SK-N-SH treated with all-trans-retinoic acid at 6 μM for 48 hours (cell line): Measurements from ENCODE around the gene S100PBP.

ENCODE experiments used
- ATAC-seq: fragments of 200-7000 bp; cut with Tn5 transposase; 3 replicates; pipeline ENCODE4 v1.9.1; 2020; ENCODE audit warnings: mild to moderate bottlenecking, moderate library complexity
- ARNTL ChIP-seq: fragments of 450-650 bp; formaldehyde crosslinking; IDR thresholded peaks from 2 replicates; pipeline ENCODE4 v1.5.0; 2020; ENCODE audit warnings: low read depth, mild to moderate bottlenecking, moderate library complexity, borderline replicate concordance
- BACH2 ChIP-seq: fragments of 250-450 bp; sonication (Bioruptor Pico); IDR thresholded peaks from 2 replicates; pipeline ENCODE4 v1.9.0; 2021; ENCODE audit warnings: mild to moderate bottlenecking, borderline replicate concordance
- CSDC2 ChIP-seq: fragments of 250-450 bp; sonication (Bioruptor Pico); IDR thresholded peaks from 2 replicates; pipeline ENCODE4 v1.5.0; 2020; ENCODE audit warnings: mild to moderate bottlenecking, moderate library complexity
- ESRRG ChIP-seq: fragments of 250-450 bp; sonication (Bioruptor Pico); IDR thresholded peaks from 2 replicates; pipeline ENCODE4 v1.6.1; 2021; ENCODE audit warnings: mild to moderate bottlenecking
- GLIS3 ChIP-seq: fragments of 250-450 bp; sonication (Bioruptor Pico); IDR thresholded peaks from 2 replicates; pipeline ENCODE4 v1.5.0; 2020; ENCODE audit warnings: mild to moderate bottlenecking, moderate library complexity
- ISL1 ChIP-seq: fragments of 250-450 bp; sonication (Bioruptor Pico); IDR thresholded peaks from 2 replicates; pipeline ENCODE4 v2.1.2; 2022; ENCODE audit warnings: mild to moderate bottlenecking, moderate library complexity
- OSR1 ChIP-seq: fragments of 250-450 bp; sonication (Bioruptor Pico); IDR thresholded peaks from 2 replicates; pipeline ENCODE4 v1.8.0; 2022; ENCODE audit warnings: moderate library complexity, mild to moderate bottlenecking, inconsistent platforms
- PPARA ChIP-seq: fragments of 250-450 bp; sonication (Bioruptor Pico); IDR thresholded peaks from 2 replicates; pipeline ENCODE4 v1.5.0; 2020; ENCODE audit warnings: mild to moderate bottlenecking, borderline replicate concordance
- RARB ChIP-seq: fragments of 250-450 bp; sonication (Bioruptor Pico); IDR thresholded peaks from 2 replicates; pipeline ENCODE4 v1.8.0; 2021; ENCODE audit warnings: mild to moderate bottlenecking, moderate library complexity
- SNAI2 ChIP-seq: fragments of 250-450 bp; sonication (Bioruptor Pico); IDR thresholded peaks from 2 replicates; pipeline ENCODE4 v1.5.0; 2020; ENCODE audit warnings: mild to moderate bottlenecking, moderate library complexity
- TCF4 ChIP-seq: fragments of 250-450 bp; sonication (Bioruptor Pico); IDR thresholded peaks from 2 replicates; pipeline ENCODE4 v1.8.0; 2021; ENCODE audit warnings: mild to moderate bottlenecking, moderate library complexity, borderline replicate concordance
- TOX ChIP-seq: fragments of 250-450 bp; sonication (Bioruptor Pico); IDR thresholded peaks from 2 replicates; pipeline ENCODE4 v1.8.0; 2021; ENCODE audit warnings: mild to moderate bottlenecking, moderate library complexity, borderline replicate concordance
- ZC3H10 ChIP-seq: fragments of 250-450 bp; sonication (Bioruptor Pico); IDR thresholded peaks from 2 replicates; pipeline ENCODE4 v1.5.1; 2021; ENCODE audit warnings: mild to moderate bottlenecking, moderate library complexity
- ZFP3 ChIP-seq: fragments of 250-450 bp; sonication (Bioruptor Pico); IDR thresholded peaks from 2 replicates; pipeline ENCODE4 v1.5.0; 2020; ENCODE audit warnings: mild to moderate bottlenecking, moderate library complexity
- ZFP30 ChIP-seq: fragments of 450-650 bp; formaldehyde crosslinking; IDR thresholded peaks from 2 replicates; pipeline ENCODE4 v1.5.0; 2022; ENCODE audit warnings: mild to moderate bottlenecking, moderate library complexity
- ZNF565 ChIP-seq: fragments of 450-650 bp; formaldehyde crosslinking; conservative IDR thresholded peaks from 2 replicates; pipeline ENCODE4 v1.5.0; 2020; ENCODE audit warnings: low read depth, mild to moderate bottlenecking, moderate library complexity
- ZNF70 ChIP-seq: fragments of 450-650 bp; formaldehyde crosslinking; IDR thresholded peaks from 2 replicates; pipeline ENCODE4 v1.5.0; 2020; ENCODE audit warnings: mild to moderate bottlenecking, moderate library complexity
- ZNF8 ChIP-seq: fragments of 450-650 bp; formaldehyde crosslinking; IDR thresholded peaks from 2 replicates; pipeline ENCODE4 v1.5.0; 2020; ENCODE audit warnings: mild to moderate bottlenecking, moderate library complexity
- TF ChIP-seq, protein P1 (sequence below): fragments of 250-450 bp; sonication (Bioruptor Pico); IDR thresholded peaks from 2 replicates; pipeline ENCODE4 v1.8.0; 2020; ENCODE audit warnings: mild to moderate bottlenecking, moderate library complexity, borderline replicate concordance
- TF ChIP-seq, protein P2 (sequence below): fragments of 250-450 bp; sonication (Bioruptor Pico); IDR thresholded peaks from 2 replicates; pipeline ENCODE4 v1.5.1; 2021; ENCODE audit warnings: mild to moderate bottlenecking, moderate library complexity
- TF ChIP-seq, protein P3 (sequence below): fragments of 250-450 bp; sonication (Bioruptor Pico); IDR thresholded peaks from 2 replicates; pipeline ENCODE4 v1.5.1; 2020; ENCODE audit warnings: low read depth, mild to moderate bottlenecking, moderate library complexity
- TF ChIP-seq, protein P4 (sequence below): fragments of 250-450 bp; sonication (Bioruptor Pico); IDR thresholded peaks from 2 replicates; pipeline ENCODE4 v1.8.0; 2021; ENCODE audit warnings: low read depth, mild to moderate bottlenecking, moderate library complexity, borderline replicate concordance

Gene S100PBP

DNA sequence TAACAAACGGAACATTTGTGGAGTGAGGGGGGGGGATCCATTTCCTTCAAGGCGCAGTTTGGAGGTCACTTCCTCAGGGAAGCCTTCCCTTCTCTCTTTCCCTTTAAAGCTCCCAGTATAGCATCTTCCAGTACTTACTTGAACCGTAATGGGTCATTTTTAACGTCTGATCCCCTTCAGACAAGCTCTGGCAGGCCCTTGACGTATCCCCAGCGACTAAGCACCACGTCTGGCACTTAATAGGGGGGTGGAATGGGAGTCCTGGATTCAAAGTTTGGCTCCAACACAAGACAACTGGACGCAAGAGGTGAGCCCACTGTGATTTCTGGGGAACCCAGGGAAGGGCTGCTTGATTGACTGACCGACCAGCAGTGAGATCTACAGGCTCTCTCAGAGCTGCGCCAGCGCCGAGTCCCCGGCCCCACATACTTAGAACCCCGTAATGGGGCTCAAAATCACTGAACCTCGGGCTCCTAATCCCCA lies 736 bp upstream of the S100PBP start:
- ATAC-seq: peak; percentile 22
- no peak for TF ChIP-seq TOX (CRISPR knock-in tag)
- no peak for TF ChIP-seq TCF4 (CRISPR knock-in tag)
- TF ChIP-seq GLIS3 (CRISPR knock-in tag): no peak
- TF ChIP-seq OSR1 (CRISPR knock-in tag): no peak
- TF ChIP-seq, protein P1, sequence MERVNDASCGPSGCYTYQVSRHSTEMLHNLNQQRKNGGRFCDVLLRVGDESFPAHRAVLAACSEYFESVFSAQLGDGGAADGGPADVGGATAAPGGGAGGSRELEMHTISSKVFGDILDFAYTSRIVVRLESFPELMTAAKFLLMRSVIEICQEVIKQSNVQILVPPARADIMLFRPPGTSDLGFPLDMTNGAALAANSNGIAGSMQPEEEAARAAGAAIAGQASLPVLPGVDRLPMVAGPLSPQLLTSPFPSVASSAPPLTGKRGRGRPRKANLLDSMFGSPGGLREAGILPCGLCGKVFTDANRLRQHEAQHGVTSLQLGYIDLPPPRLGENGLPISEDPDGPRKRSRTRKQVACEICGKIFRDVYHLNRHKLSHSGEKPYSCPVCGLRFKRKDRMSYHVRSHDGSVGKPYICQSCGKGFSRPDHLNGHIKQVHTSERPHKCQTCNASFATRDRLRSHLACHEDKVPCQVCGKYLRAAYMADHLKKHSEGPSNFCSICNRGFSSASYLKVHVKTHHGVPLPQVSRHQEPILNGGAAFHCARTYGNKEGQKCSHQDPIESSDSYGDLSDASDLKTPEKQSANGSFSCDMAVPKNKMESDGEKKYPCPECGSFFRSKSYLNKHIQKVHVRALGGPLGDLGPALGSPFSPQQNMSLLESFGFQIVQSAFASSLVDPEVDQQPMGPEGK: no peak
- TF ChIP-seq CSDC2 (CRISPR knock-in tag): no peak
- TF ChIP-seq ZNF70 (CRISPR knock-in tag): no peak
- TF ChIP-seq ZFP30 (CRISPR knock-in tag): no peak
- TF ChIP-seq SNAI2 (CRISPR knock-in tag): no peak
- no peak for TF ChIP-seq ZC3H10 (CRISPR knock-in tag)
- no peak for TF ChIP-seq RARB (CRISPR knock-in tag)
- TF ChIP-seq ESRRG (CRISPR knock-in tag): no peak
- no peak for TF ChIP-seq ZNF8
- TF ChIP-seq, protein P2, sequence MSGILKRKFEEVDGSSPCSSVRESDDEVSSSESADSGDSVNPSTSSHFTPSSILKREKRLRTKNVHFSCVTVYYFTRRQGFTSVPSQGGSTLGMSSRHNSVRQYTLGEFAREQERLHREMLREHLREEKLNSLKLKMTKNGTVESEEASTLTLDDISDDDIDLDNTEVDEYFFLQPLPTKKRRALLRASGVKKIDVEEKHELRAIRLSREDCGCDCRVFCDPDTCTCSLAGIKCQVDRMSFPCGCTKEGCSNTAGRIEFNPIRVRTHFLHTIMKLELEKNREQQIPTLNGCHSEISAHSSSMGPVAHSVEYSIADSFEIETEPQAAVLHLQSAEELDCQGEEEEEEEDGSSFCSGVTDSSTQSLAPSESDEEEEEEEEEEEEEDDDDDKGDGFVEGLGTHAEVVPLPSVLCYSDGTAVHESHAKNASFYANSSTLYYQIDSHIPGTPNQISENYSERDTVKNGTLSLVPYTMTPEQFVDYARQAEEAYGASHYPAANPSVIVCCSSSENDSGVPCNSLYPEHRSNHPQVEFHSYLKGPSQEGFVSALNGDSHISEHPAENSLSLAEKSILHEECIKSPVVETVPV: no peak

DNA sequence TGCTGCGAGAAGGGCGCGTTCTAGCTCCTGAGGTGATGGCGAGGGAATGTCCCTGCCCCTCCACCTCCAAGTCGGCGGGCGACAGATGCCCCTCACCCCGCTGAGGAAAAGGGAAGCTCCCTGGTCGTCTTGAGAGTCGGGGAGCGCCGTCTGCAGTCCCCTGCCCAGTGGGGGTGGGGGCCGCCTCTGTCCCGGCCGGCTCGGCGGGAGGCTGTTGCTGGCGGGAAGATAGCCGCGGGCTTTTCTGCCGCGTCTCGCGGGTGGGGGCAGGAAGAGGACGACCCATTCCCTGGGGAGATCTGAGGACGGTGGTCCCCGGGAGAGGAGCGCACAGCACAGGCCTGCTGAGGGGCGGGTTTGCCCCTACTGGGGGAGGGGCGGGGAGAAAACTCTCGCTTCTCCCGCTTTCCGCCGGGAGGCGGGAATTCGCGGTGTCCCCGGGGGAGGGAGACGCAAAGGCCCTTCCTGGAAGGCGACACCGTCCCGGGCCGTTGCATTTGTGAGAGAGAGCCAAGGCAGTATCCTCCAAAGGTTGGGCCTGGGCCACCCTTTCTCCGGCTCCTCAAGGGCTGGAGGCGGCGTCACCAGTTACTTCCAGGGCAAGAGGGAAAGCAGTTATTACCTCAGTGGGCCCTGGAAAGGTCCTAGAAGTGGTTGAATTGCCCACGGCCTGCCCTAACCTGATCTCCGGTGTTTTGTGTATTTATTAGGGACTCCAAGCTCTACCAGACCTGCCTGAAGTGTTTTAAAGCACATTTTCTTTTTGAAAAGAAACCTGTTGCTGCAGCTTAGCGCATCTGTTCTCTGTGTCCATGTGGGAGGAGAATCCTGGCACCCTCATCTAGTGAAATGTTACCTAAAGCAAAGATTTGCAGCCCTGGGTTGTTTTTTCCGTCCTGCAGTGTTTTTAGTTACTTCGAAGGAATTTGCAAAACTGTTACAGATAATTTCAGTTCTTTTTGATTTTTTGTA lies 648 bp downstream of the S100PBP start:
- TF ChIP-seq, protein P3, sequence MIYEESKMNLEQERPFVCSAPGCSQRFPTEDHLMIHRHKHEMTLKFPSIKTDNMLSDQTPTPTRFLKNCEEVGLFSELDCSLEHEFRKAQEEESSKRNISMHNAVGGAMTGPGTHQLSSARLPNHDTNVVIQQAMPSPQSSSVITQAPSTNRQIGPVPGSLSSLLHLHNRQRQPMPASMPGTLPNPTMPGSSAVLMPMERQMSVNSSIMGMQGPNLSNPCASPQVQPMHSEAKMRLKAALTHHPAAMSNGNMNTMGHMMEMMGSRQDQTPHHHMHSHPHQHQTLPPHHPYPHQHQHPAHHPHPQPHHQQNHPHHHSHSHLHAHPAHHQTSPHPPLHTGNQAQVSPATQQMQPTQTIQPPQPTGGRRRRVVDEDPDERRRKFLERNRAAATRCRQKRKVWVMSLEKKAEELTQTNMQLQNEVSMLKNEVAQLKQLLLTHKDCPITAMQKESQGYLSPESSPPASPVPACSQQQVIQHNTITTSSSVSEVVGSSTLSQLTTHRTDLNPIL (CRISPR knock-in tag): 0 out of 2 replicates have a peak, but pooled peaks have one; percentile 13
- TF ChIP-seq ZNF8: no peak
- TF ChIP-seq, all 23 proteins: peak for 1
- ATAC-seq: peak; percentile 63

DNA sequence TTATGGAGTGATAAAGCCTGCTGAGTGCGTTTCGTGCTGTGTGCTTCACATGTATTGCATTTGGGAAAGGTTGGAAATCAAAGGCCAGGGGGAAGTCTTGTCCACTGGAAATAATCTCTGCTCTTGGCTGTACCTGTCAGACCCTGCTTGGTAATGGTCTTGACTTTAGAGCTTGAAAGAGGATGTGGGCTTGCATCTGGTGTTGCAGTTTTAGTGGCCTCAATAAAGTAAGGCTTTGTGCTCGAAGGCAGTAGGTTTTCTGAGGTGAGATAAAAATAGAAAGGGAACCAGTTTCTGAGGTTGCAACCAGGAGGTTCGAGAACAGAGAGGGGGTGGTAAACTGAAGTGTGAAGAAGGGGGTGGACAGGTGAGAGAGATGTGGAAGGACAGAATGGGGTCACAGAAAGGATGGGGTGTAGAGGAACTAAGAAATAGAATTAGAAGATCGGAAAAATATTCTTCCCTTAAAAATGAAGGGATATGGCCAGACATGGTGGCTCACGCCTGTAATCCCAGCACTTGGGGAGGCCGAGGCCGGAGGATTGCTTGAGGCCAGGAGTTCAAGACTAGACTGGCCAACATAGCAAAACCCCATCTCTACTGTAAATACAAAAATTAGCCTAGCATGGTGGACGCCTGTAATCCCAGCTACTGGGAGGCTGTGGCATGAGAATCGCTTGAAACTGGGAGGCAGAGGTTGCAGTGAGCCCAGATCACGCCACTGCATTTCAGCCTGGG lies 1.5 kb downstream of the S100PBP start:
- no peak for ATAC-seq
- TF ChIP-seq TOX (CRISPR knock-in tag) (no peak), PPARA (CRISPR knock-in tag) (no peak), TCF4 (CRISPR knock-in tag) (no peak), ISL1 (CRISPR knock-in tag) (no peak), ZFP3 (CRISPR knock-in tag) (no peak), ESRRG (CRISPR knock-in tag) (no peak), CSDC2 (CRISPR knock-in tag) (no peak), ZNF565 (CRISPR knock-in tag) (no peak), ZC3H10 (CRISPR knock-in tag) (no peak), OSR1 (CRISPR knock-in tag) (no peak), BACH2 (CRISPR knock-in tag) (no peak), GLIS3 (CRISPR knock-in tag) (no peak), ZNF8 (no peak), ARNTL (CRISPR knock-in tag) (no peak), SNAI2 (CRISPR knock-in tag) (no peak)
- TF ChIP-seq, protein P2: no peak
- TF ChIP-seq, protein P1: no peak
- TF ChIP-seq, protein P4, sequence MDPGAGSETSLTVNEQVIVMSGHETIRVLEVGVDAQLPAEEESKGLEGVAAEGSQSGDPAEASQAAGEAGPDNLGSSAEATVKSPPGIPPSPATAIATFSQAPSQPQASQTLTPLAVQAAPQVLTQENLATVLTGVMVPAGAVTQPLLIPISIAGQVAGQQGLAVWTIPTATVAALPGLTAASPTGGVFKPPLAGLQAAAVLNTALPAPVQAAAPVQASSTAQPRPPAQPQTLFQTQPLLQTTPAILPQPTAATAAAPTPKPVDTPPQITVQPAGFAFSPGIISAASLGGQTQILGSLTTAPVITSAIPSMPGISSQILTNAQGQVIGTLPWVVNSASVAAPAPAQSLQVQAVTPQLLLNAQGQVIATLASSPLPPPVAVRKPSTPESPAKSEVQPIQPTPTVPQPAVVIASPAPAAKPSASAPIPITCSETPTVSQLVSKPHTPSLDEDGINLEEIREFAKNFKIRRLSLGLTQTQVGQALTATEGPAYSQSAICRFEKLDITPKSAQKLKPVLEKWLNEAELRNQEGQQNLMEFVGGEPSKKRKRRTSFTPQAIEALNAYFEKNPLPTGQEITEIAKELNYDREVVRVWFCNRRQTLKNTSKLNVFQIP (CRISPR knock-in tag): no peak
- TF ChIP-seq, all 23 proteins: peak for 0
